ENCODE results near the gene BLACAT1. TPM values are rescaled to one million over a fixed set of nuclear protein-coding genes. Genes with fewer than 3 reads are reported as not detected.
A peak's percentile ranks its signal among the peaks of the same experiment; 100 is the strongest.
"Not testable (repeated sequence)": the region's sequence is repeated elsewhere in the genome, so short reads cannot be mapped to it uniquely, and the experiment has no call there.

Gene BLACAT1
- total RNA-seq, 1 experiment from 2014 or later: 0.72 TPM

DNA sequence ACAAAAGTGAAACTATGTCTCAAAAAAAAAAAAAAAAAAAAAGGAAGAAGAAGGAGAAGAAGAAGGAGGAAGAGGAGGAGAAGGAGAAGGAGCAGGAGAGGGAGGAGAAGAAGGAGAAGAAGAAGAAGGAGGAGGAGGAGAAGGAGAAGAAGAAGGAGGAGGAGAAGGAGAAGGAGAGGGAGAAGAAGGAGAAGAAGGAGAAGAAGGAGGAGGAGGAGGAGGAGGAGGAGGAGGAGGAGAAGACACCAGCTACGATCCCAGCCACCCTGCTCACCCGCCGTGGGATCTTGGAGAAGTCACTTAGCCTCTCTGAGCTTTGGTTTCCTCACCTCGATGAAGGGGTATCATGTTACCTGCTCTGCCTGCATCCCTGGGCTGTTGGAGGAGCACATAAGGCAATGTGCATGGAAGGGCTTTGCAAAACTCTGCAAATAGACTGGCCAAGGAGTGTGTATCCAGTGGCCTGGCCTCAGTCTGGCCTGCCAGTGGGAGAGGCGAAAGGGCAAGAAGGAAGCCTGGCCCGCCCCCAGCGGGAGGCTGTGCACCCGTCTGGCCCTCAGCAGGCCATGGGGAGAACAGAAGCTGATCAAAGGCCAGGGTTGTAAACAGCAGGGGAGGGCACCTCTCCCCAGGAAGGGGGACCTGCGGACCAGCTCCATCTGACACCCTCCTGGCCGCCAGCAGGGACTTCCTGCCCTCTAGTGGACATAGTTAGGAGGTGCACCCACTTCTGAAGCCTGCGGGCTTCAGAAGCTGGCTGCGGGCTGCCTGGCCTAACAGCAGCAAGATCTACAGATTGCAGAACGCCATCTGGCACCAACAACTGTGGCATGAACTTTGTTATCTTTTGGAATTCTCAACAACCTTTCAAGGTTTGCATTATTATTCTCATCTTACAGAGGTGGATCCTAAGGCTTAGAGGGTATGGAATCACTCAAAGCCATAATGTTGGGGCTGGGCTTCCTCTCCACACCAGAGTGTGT lies 29.4 kb upstream of the BLACAT1 start:
- DNase-seq (ENCODE audit: unreplicated experiment): peak; percentile 88
- TF ChIP-seq, protein P1, sequence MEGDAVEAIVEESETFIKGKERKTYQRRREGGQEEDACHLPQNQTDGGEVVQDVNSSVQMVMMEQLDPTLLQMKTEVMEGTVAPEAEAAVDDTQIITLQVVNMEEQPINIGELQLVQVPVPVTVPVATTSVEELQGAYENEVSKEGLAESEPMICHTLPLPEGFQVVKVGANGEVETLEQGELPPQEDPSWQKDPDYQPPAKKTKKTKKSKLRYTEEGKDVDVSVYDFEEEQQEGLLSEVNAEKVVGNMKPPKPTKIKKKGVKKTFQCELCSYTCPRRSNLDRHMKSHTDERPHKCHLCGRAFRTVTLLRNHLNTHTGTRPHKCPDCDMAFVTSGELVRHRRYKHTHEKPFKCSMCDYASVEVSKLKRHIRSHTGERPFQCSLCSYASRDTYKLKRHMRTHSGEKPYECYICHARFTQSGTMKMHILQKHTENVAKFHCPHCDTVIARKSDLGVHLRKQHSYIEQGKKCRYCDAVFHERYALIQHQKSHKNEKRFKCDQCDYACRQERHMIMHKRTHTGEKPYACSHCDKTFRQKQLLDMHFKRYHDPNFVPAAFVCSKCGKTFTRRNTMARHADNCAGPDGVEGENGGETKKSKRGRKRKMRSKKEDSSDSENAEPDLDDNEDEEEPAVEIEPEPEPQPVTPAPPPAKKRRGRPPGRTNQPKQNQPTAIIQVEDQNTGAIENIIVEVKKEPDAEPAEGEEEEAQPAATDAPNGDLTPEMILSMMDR (IDR thresholded peaks at IDR 0.05; ENCODE audit: unreplicated experiment): peak; percentile 100
- Mint-ChIP-seq H3K4me3 (ENCODE audit: unreplicated experiment) (no peak overlapping the region), H3K9me3 (ENCODE audit: unreplicated experiment) (no peaks in the 10 kb centered on the region), H3K27me3 (ENCODE audit: insufficient read depth, unreplicated experiment) (peaks cover 45% of the 10 kb centered on the region), H3K36me3 (ENCODE audit: insufficient read depth, unreplicated experiment) (no peaks in the 10 kb centered on the region), H3K4me1 (ENCODE audit: insufficient read depth, unreplicated experiment) (peaks cover 14% of the 10 kb centered on the region), H3K27ac (ENCODE audit: low read depth, unreplicated experiment) (no peak overlapping the region)
- ChIA-PET CTCF (interaction anchor here (0.6 to 37.5 kb wide), 62 partner anchors 9 to 1813 kb away, joined by 3 to 1608 read pairs (median 6); partner anchors contain the start of genes BLACAT1, CDK18, KLHDC8A and LEMD1), POLR2A (interaction anchor here (0.7 to 7.2 kb wide), 14 partner anchors 35 to 569 kb away, joined by 3 to 70 read pairs (median 4); partner anchors contain the start of gene LEMD1)
- BruUV-seq (replicated peaks): no TSS peak
- intact Hi-C loops (cut with micrococcal nuclease): loop anchor here (1.0 to 2.0 kb wide), 5 partner anchors 62 to 212 kb away; no protein-coding TSS in a partner anchor

DNA sequence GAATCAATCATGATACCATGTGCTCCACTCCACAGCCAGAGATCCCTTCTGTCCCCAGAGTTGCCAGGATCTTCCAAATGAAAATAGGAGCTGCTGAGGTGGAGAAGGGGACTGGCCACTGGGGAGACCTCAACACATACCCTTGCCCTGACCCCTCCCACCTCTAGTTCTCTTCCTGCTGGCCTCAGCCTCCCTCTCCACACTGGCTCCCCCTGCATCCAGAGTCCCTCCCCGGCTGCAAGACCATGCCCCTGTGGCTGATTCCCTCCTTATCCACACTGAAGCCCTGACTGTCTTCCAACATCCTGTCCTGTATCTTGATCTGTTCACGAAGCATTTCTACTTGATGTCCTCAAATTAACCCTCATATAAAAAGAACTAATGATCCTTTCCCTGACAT lies 27.5 kb upstream of the BLACAT1 start:
- POLR2A ChIA-PET: interaction anchor here (0.6 to 4.4 kb wide), 4 partner anchors 42 to 162 kb away, joined by 3 to 24 read pairs (median 6); partner anchors contain the start of gene NUAK2
- no peak overlapping the region for H3K4me3 Mint-ChIP-seq (ENCODE audit: unreplicated experiment)
- H3K27ac Mint-ChIP-seq (ENCODE audit: low read depth, unreplicated experiment): no peak overlapping the region
- H3K9me3 Mint-ChIP-seq (ENCODE audit: unreplicated experiment): no peaks in the 10 kb centered on the region
- BruUV-seq (replicated peaks): no TSS peak
- peaks cover under 1% of the 10 kb centered on the region for H3K4me1 Mint-ChIP-seq (ENCODE audit: insufficient read depth, unreplicated experiment)
- intact Hi-C loops (cut with micrococcal nuclease): no loop called here
- peaks cover 49% of the 10 kb centered on the region for H3K27me3 Mint-ChIP-seq (ENCODE audit: insufficient read depth, unreplicated experiment)
- no peaks in the 10 kb centered on the region for H3K36me3 Mint-ChIP-seq (ENCODE audit: insufficient read depth, unreplicated experiment)
- TF ChIP-seq, protein P1 (IDR thresholded peaks at IDR 0.05; ENCODE audit: unreplicated experiment): no peak
- CTCF ChIA-PET: interaction anchor here (0.6 to 37.5 kb wide), 19 partner anchors 14 to 244 kb away, joined by 3 to 1608 read pairs (median 48); partner anchors contain the start of genes KLHDC8A and LEMD1
- DNase-seq (ENCODE audit: unreplicated experiment): no peak

DNA sequence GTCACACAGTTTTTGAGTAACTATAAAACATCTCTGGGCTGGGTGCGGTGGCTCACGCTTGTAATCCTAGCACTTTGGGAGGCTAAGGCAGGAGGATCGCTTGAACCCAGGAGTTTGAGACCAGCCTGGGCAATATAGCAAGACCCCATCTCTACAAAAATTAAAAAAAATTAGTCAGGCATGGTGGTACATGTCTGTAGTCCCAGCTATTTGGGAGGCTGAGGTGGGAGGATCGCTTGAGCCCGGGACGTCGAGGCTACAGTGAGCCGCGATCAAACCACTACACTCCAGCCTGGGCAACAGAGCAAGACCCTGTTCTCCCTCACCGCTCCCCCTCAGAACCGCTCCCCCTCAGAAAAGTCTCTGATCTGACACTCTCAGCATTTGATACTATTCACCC lies 26.7 kb upstream of the BLACAT1 start:
- ChIA-PET CTCF (interaction anchor here (0.6 to 37.5 kb wide), 21 partner anchors 15 to 231 kb away, joined by 3 to 1608 read pairs (median 4); partner anchors contain the start of genes KLHDC8A and LEMD1), POLR2A (interaction anchor here (0.7 to 4.4 kb wide), 4 partner anchors 42 to 129 kb away, joined by 4 to 24 read pairs (median 6); no protein-coding TSS in a partner anchor)
- H3K27me3 Mint-ChIP-seq (ENCODE audit: insufficient read depth, unreplicated experiment): peaks cover 49% of the 10 kb centered on the region
- intact Hi-C loops (cut with micrococcal nuclease); DNase-seq (ENCODE audit: unreplicated experiment); H3K27ac Mint-ChIP-seq (ENCODE audit: low read depth, unreplicated experiment); H3K9me3 Mint-ChIP-seq (ENCODE audit: unreplicated experiment); H3K4me3 Mint-ChIP-seq (ENCODE audit: unreplicated experiment); H3K36me3 Mint-ChIP-seq (ENCODE audit: insufficient read depth, unreplicated experiment); BruUV-seq (replicated peaks); H3K4me1 Mint-ChIP-seq (ENCODE audit: insufficient read depth, unreplicated experiment): not testable (repeated sequence)

DNA sequence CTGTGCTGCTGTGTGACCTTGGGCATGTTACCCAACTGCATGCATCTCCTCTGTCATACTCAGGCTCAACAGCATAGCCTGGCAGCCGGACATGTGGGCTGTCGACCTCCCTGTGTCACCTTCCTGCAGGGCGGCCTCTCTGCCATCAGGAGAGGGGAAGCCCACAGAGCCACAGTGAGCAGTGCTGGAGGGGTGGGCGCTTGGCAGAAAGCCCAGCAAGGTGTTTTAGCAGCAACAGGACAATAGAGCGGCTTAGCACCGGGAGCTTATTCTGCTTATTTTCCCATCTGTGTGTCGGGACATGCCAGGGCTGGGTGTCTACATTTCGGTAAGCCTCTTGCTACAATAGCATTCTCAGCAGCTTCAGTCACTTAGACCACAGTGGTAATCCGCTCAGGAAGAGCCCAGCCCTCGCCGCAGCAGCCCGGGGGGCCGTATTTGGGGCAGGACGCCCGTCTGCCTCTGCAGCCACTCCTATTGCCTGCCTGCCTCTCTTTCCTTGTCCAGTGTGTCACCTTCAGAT lies 25.8 kb upstream of the BLACAT1 start:
- no TSS peak for BruUV-seq (replicated peaks)
- Mint-ChIP-seq H3K27ac (ENCODE audit: low read depth, unreplicated experiment) (no peak overlapping the region), H3K27me3 (ENCODE audit: insufficient read depth, unreplicated experiment) (peaks cover 49% of the 10 kb centered on the region), H3K36me3 (ENCODE audit: insufficient read depth, unreplicated experiment) (no peaks in the 10 kb centered on the region), H3K4me1 (ENCODE audit: insufficient read depth, unreplicated experiment) (peaks cover 12% of the 10 kb centered on the region), H3K9me3 (ENCODE audit: unreplicated experiment) (no peaks in the 10 kb centered on the region), H3K4me3 (ENCODE audit: unreplicated experiment) (no peak overlapping the region)
- CTCF ChIA-PET: interaction anchor here (0.5 to 37.5 kb wide), 17 partner anchors 16 to 631 kb away, joined by 3 to 1608 read pairs (median 4); partner anchors contain the start of genes KLHDC8A and LEMD1
- POLR2A ChIA-PET: interaction anchor here (0.7 to 1.6 kb wide), 3 partner anchors 41 to 105 kb away, joined by 4 to 5 read pairs (median 4); no protein-coding TSS in a partner anchor
- intact Hi-C loops (cut with micrococcal nuclease): no loop called here
- peak; percentile 61 for DNase-seq (ENCODE audit: unreplicated experiment)
- TF ChIP-seq, protein P1 (IDR thresholded peaks at IDR 0.05; ENCODE audit: unreplicated experiment): no peak
